NB4 (cell line): Measurements from ENCODE around the gene GPR158.

ENCODE experiments used
- CTCF ChIP-seq: IDR thresholded peaks from one replicate; pipeline ENCODE4 v1.5.1; 2012; ENCODE audit warnings: low read depth, low read length
- MYC ChIP-seq: IDR thresholded peaks from 2 replicates; pipeline ENCODE4 v1.6.1; 2011; ENCODE audit warnings: low read depth, low read length

GRCh38 chr10:25170627-25171026 is 4.2 kb upstream of the GPR158 start:
- TF ChIP-seq CTCF (no peak), MYC (no peak)
